Posterior vena cava (tissue), 2 donors: ENCODE results near the gene AAGAB. TPM values are rescaled to one million over a fixed set of nuclear protein-coding genes. Genes with fewer than 3 reads are reported as not detected.
"Not testable (repeated sequence)": the region's sequence is repeated elsewhere in the genome, so short reads cannot be mapped to it uniquely, and the experiment has no call there.

Source experiments
- DNase-seq: peaks from one replicate; pipeline ENCODE4 v3.0.0-alpha.2; 2020; ENCODE audit warnings: low spot score
- intact Hi-C, 2 donors: fragments of 100-400 bp; cut with DNase I; formaldehyde crosslinking; loops; one replicate each; pipeline versions ENCODE4 v1.14.1 to v1.14.2; 2022 to 2023
- total RNA-seq, 2 donors: library from RNA; stranded (reverse); fragmentation: NEBNext Ultra II Directional; extraction: Animal tissue kit (Norgen Biotek cat#: 25700); gene quantifications; one replicate each; pipeline ENCODE4 v1.2.1, GENCODE V29; 2021
- donor health status: DM: yes; HTN: yes; CAD: no.
- donor health status: DM: yes; HTN: yes; CAD: no.

The AAGAB gene
- total RNA-seq, 2 donors from 2014 or later: 27.9 to 29.2 TPM

GRCh38 chr15:67259379-67259778 is 4.9 kb upstream of the AAGAB start:
- no peak for DNase-seq
- intact Hi-C loops: no loop called here

GRCh38 chr15:67258412-67258811 is 4.0 kb upstream of the AAGAB start:
- intact Hi-C loops, DNase-seq: not testable (repeated sequence)

- intact Hi-C loops: no loop called here
- no peak for DNase-seq
Observed at GRCh38 chr15:67256051-67256450, 1.6 kb upstream of the AAGAB start.

- no peak for DNase-seq
- intact Hi-C loops: loop anchor here (5.0 kb wide), 2 partner anchors 151 to 684 kb away; no protein-coding TSS in a partner anchor
Observed at GRCh38 chr15:67253549-67254237, 768 bp downstream of the AAGAB start.

GRCh38 chr15:67253101-67253500 is 1.4 kb downstream of the AAGAB start:
- intact Hi-C loops: loop anchor here (5.0 kb wide), 2 partner anchors 151 to 684 kb away; no protein-coding TSS in a partner anchor
- no peak for DNase-seq

GRCh38 chr15:67251318-67251717 is 3.1 kb downstream of the AAGAB start:
- no peak for DNase-seq
- intact Hi-C loops: loop anchor here (5.0 kb wide), 2 partner anchors 149 to 686 kb away; no protein-coding TSS in a partner anchor

GRCh38 chr15:67249830-67250229 is 4.6 kb downstream of the AAGAB start:
- DNase-seq: no peak
- intact Hi-C loops: loop anchor here (5.0 kb wide), 2 partner anchors 148 to 687 kb away; no protein-coding TSS in a partner anchor

GRCh38 chr15:67248011-67248505 is 6.4 kb downstream of the AAGAB start:
- intact Hi-C loops: no loop called here
- DNase-seq: no peak

- DNase-seq, intact Hi-C loops: not testable (repeated sequence)
Observed at GRCh38 chr15:67246606-67247005, 7.9 kb downstream of the AAGAB start.

GRCh38 chr15:67244971-67245478 is 9.4 kb downstream of the AAGAB start:
- no peak for DNase-seq
- intact Hi-C loops: no loop called here

- no peak for DNase-seq
- intact Hi-C loops: no loop called here
Observed at GRCh38 chr15:67242708-67243111, 11.8 kb downstream of the AAGAB start.

- intact Hi-C loops: no loop called here
- no peak for DNase-seq
Observed at GRCh38 chr15:67241132-67241855, 13.2 kb downstream of the AAGAB start.

- intact Hi-C loops: no loop called here
- no peak for DNase-seq
Observed at GRCh38 chr15:67240235-67241131, 14.0 kb downstream of the AAGAB start.

GRCh38 chr15:67232591-67232990 is 21.9 kb downstream of the AAGAB start:
- intact Hi-C loops: no loop called here
- no peak for DNase-seq

GRCh38 chr15:67230504-67230903 is 24.0 kb downstream of the AAGAB start:
- no peak for DNase-seq
- intact Hi-C loops: no loop called here

GRCh38 chr15:67228286-67228685 is 26.2 kb downstream of the AAGAB start:
- DNase-seq: no peak
- intact Hi-C loops: no loop called here

- intact Hi-C loops: no loop called here
- DNase-seq: no peak
Observed at GRCh38 chr15:67227846-67228245, 26.6 kb downstream of the AAGAB start.

- intact Hi-C loops: no loop called here
- no peak for DNase-seq
Observed at GRCh38 chr15:67227431-67227830, 27.0 kb downstream of the AAGAB start.

GRCh38 chr15:67225336-67225735 is 29.1 kb downstream of the AAGAB start:
- no peak for DNase-seq
- intact Hi-C loops: no loop called here
